ENCODE measurements around the gene SMPD3.

DNA sequence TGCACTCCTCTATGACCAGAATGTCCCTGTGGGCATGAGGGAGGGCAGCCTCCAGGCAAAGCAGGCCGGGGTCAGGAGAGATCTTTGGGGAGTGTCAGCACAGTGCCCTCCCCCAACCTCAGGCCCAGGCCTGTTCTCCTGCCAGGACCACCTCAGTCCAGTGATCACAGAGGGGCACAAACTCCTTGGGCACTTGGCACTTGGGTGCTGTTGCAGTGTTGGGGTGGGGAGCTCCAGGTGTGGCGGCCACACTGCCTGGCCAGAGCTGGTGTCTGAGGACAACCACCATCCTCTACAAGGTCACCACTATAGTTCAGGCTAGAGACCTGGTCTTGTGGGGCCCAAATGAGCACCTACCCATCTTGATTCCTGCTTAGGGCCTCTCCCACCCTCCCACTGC lies 37.2 kb downstream of the SMPD3 start:
- TF ChIP-seq, protein P1, sequence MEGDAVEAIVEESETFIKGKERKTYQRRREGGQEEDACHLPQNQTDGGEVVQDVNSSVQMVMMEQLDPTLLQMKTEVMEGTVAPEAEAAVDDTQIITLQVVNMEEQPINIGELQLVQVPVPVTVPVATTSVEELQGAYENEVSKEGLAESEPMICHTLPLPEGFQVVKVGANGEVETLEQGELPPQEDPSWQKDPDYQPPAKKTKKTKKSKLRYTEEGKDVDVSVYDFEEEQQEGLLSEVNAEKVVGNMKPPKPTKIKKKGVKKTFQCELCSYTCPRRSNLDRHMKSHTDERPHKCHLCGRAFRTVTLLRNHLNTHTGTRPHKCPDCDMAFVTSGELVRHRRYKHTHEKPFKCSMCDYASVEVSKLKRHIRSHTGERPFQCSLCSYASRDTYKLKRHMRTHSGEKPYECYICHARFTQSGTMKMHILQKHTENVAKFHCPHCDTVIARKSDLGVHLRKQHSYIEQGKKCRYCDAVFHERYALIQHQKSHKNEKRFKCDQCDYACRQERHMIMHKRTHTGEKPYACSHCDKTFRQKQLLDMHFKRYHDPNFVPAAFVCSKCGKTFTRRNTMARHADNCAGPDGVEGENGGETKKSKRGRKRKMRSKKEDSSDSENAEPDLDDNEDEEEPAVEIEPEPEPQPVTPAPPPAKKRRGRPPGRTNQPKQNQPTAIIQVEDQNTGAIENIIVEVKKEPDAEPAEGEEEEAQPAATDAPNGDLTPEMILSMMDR (IDR thresholded peaks at IDR 0.05; ENCODE audit: low read depth, low read length) = no peak
- TF ChIP-seq EZH2phosphoT487 (IDR thresholded peaks at IDR 0.05; ENCODE audit: low read depth) = no peak
